H1 (cell line): ENCODE results near the gene MTIF2. TPM values are rescaled to one million over a fixed set of nuclear protein-coding genes. Genes with fewer than 3 reads are reported as not detected.

Experiments
- CTCF ChIA-PET: fragments of 300-600 bp; sonication (Branson Sonifier 250); formaldehyde crosslinking; loops from one replicate; lab custom pipeline; 2021; ENCODE audit not compliant: partially characterized antibody; lab: Charles Lee
- POLR2A ChIA-PET: fragments of 300-600 bp; sonication (Branson Sonifier 250); formaldehyde crosslinking; loops from one replicate; lab custom pipeline; 2021; ENCODE audit warnings: inconsistent platforms; ENCODE audit not compliant: partially characterized antibody; lab: Charles Lee
- DNase-seq, 2 experiments: peaks; one replicate each; pipeline versions ENCODE4 v3.0.0 to v3.0.0-alpha.2; 2010 to 2022; ENCODE audit warnings: low spot score in 2 of 2, low read depth in 1 of 2, mixed read lengths in 1 of 2
- FAIRE-seq: peaks from 2 replicates; lab custom pipeline; 2011; peaks lifted over from hg19 to GRCh38; lab: Jason Lieb, UNC
- H2AFZ ChIP-seq: 2 replicates; pipeline ENCODE4 v1.8.1; 2012; ENCODE audit warnings: low read length, inconsistent platforms
- H2AK5ac ChIP-seq: 2 replicates; pipeline ENCODE4 v1.6.1; 2013; ENCODE audit warnings: low read depth, low read length
- H2BK120ac ChIP-seq: replicated peaks from 2 replicates; pipeline ENCODE3; 2013; ENCODE audit warnings: low read depth, low read length, inconsistent platforms
- H2BK12ac ChIP-seq: 2 replicates; pipeline ENCODE4 v1.6.1; 2013; ENCODE audit warnings: low read depth, low read length
- H2BK15ac ChIP-seq: 2 replicates; pipeline ENCODE4 v1.6.1; 2013; ENCODE audit warnings: low read length
- H2BK20ac ChIP-seq: 2 replicates; pipeline ENCODE4 v1.6.1; 2013; ENCODE audit warnings: low read length
- H2BK5ac ChIP-seq: 2 replicates; pipeline ENCODE4 v1.6.1; 2013; ENCODE audit warnings: low read depth, low read length
- H3K14ac ChIP-seq: 2 replicates; pipeline ENCODE4 v1.6.1; 2013; ENCODE audit warnings: inconsistent platforms; ENCODE audit not compliant: insufficient read length
- H3K18ac ChIP-seq: 2 replicates; pipeline ENCODE4 v1.6.1; 2013; ENCODE audit warnings: low read length; ENCODE audit errors: extremely low read depth
- H3K23ac ChIP-seq: 2 replicates; pipeline ENCODE4 v1.6.1; 2013; ENCODE audit warnings: inconsistent platforms; ENCODE audit not compliant: insufficient read length
- H3K23me2 ChIP-seq: 2 replicates; pipeline ENCODE4 v1.6.1; 2013; ENCODE audit warnings: low read depth, low read length
- H3K27ac ChIP-seq: 2 replicates; pipeline ENCODE4 v1.6.1; 2011; ENCODE audit warnings: low read depth, low read length, inconsistent platforms
- H3K27me3 ChIP-seq, 4 experiments: replicated peaks in 1 of 4; 1 replicate in 1 of 4; 2 replicates in 3 of 4; pipeline versions ENCODE4 v1.6.1 to v1.8.1; 2011 to 2013; ENCODE audit warnings: low read length in 3 of 4, mild to moderate bottlenecking in 3 of 4, inconsistent platforms in 2 of 4, mixed read lengths in 2 of 4, moderate library complexity in 1 of 4; ENCODE audit not compliant: control insufficient read depth in 3 of 4, insufficient read depth in 3 of 4; ENCODE audit errors: extremely low read depth in 1 of 4
- H3K36me3 ChIP-seq, 4 experiments: 2 replicates each; pipeline versions ENCODE4 v1.6.1 to v1.8.1; 2011 to 2013; ENCODE audit warnings: mild to moderate bottlenecking in 4 of 4, low read length in 3 of 4, moderate library complexity in 2 of 4, control low read depth in 1 of 4, inconsistent platforms in 1 of 4; ENCODE audit not compliant: insufficient read depth in 4 of 4, control insufficient read depth in 2 of 4
- H3K4ac ChIP-seq: replicated peaks from 2 replicates; pipeline ENCODE3; 2013; ENCODE audit warnings: low read length, low read depth, mixed read lengths, inconsistent platforms; ENCODE audit not compliant: insufficient read length
- H3K4me1 ChIP-seq, 4 experiments: replicated peaks in 1 of 4; 1 replicate in 1 of 4; 2 replicates in 3 of 4; pipeline versions ENCODE4 v1.6.1 to v1.8.1; 2011 to 2013; ENCODE audit warnings: low read length in 3 of 4, inconsistent platforms in 2 of 4, mixed read lengths in 1 of 4; ENCODE audit not compliant: insufficient read depth in 4 of 4, control insufficient read depth in 3 of 4
- H3K4me2 ChIP-seq, 2 experiments: 2 replicates each; pipeline versions ENCODE4 v1.6.1 to v1.8.1; 2011 to 2013; ENCODE audit warnings: low read depth in 2 of 2, low read length in 2 of 2, control low read depth in 1 of 2, inconsistent platforms in 1 of 2, mild to moderate bottlenecking in 1 of 2; ENCODE audit not compliant: insufficient read depth in 1 of 2
- H3K4me3 ChIP-seq, 4 experiments: fragments of 200-600, 300-600 bp in 1 of 4; sonication (generic), shearing (Covaris generic), sonication (Bioruptor Twin) in 1 of 4; 2 replicates each; pipeline versions ENCODE4 v1.5.1 to v1.8.1; 2011 to 2016; ENCODE audit warnings: low read length in 4 of 4, low read depth in 3 of 4, control low read depth in 2 of 4, inconsistent platforms in 2 of 4, mild to moderate bottlenecking in 2 of 4, mixed read lengths in 1 of 4, moderate library complexity in 1 of 4; ENCODE audit not compliant: insufficient read depth in 2 of 4; ENCODE audit errors: extremely low read depth in 1 of 4
- H3K56ac ChIP-seq: replicated peaks from 2 replicates; pipeline ENCODE3; 2013; ENCODE audit warnings: low read depth, mild to moderate bottlenecking, mixed read lengths, low read length, inconsistent platforms; ENCODE audit not compliant: insufficient read length
- H3K79me1 ChIP-seq: 2 replicates; pipeline ENCODE4 v1.6.1; 2013; ENCODE audit warnings: low read depth, low read length, control low read depth
- H3K79me2 ChIP-seq, 2 experiments: 2 replicates each; pipeline versions ENCODE4 v1.6.1 to v1.8.1; 2012 to 2013; ENCODE audit warnings: low read length in 2 of 2, mild to moderate bottlenecking in 2 of 2, inconsistent platforms in 1 of 2; ENCODE audit not compliant: insufficient read depth in 2 of 2, control insufficient read depth in 1 of 2
- H3K9ac ChIP-seq, 4 experiments: replicated peaks in 1 of 4; 1 replicate in 1 of 4; 2 replicates in 3 of 4; pipeline versions ENCODE4 v1.6.1 to v1.8.1; 2011 to 2013; ENCODE audit warnings: low read depth in 3 of 4, low read length in 3 of 4, control low read depth in 2 of 4, mild to moderate bottlenecking in 2 of 4, moderate library complexity in 2 of 4, inconsistent platforms in 1 of 4; ENCODE audit errors: extremely low read depth in 1 of 4
- H3K9me3 ChIP-seq, 2 experiments: 2 replicates each; pipeline versions ENCODE4 v1.6.1 to v1.8.1; 2012 to 2013; ENCODE audit warnings: mild to moderate bottlenecking in 2 of 2, moderate library complexity in 2 of 2, control low read depth in 1 of 2, inconsistent platforms in 1 of 2, low read depth in 1 of 2, low read length in 1 of 2, mixed read lengths in 1 of 2; ENCODE audit not compliant: insufficient read depth in 2 of 2
- H4K20me1 ChIP-seq, 2 experiments: replicated peaks in 1 of 2; 2 replicates each; pipeline versions ENCODE3 to v1.8.1; 2011 to 2013; ENCODE audit warnings: inconsistent platforms in 2 of 2, low read length in 2 of 2, mild to moderate bottlenecking in 1 of 2; ENCODE audit not compliant: insufficient read depth in 2 of 2, control insufficient read depth in 1 of 2
- H4K5ac ChIP-seq: 2 replicates; pipeline ENCODE4 v1.6.1; 2013; ENCODE audit warnings: low read length, low read depth, mixed read lengths, inconsistent platforms; ENCODE audit not compliant: insufficient read length
- H4K8ac ChIP-seq: 2 replicates; pipeline ENCODE4 v1.8.0; 2013; ENCODE audit warnings: mild to moderate bottlenecking, moderate library complexity, low read length, inconsistent platforms; ENCODE audit not compliant: insufficient read depth; ENCODE audit errors: extremely low read depth
- H4K91ac ChIP-seq: replicated peaks from 2 replicates; pipeline ENCODE3; 2013; ENCODE audit warnings: low read length, mixed read lengths, inconsistent platforms; ENCODE audit not compliant: insufficient read length
- ATF2 ChIP-seq: IDR thresholded peaks from 2 replicates; pipeline ENCODE4 v1.6.1; 2012; ENCODE audit warnings: low read length, inconsistent platforms
- CBX8 ChIP-seq: fragments of 300-800, 300-1000 bp; sonication (generic); IDR thresholded peaks from 2 replicates; pipeline ENCODE4 v1.7.1; 2016; ENCODE audit warnings: low read depth, low read length, borderline replicate concordance
- HDAC6 ChIP-seq: IDR thresholded peaks from one replicate; pipeline ENCODE4 v1.7.1; 2012; ENCODE audit warnings: low read depth, mild to moderate bottlenecking, inconsistent platforms, low read length, moderate library complexity
- SP1 ChIP-seq: IDR thresholded peaks from 2 replicates; pipeline ENCODE4 v1.6.1; 2011; ENCODE audit warnings: low read depth, low read length
- polyA plus RNA-seq, 7 experiments: library from polyadenylated mRNA; depleted of rRNA in 3 of 7; stranded (reverse) in 5 of 7; unstranded in 2 of 7; fragments of >200 nt in 5 of 7; fragments of 200-250 nt in 2 of 7; gene quantifications; 1 replicate in 5 of 7; 2 replicates in 1 of 7; 4 replicates in 1 of 7; pipeline versions ENCODE4 v1.2.1 to v1.2.3, GENCODE V29; 2011 to 2013; ENCODE audit warnings: missing spikeins in 2 of 7, mixed read lengths in 2 of 7
- total RNA-seq: library from RNA; stranded (reverse); fragmentation: NEBNext Ultra II Directional; extraction: Animal tissue kit (Norgen Biotek cat#: 25700); gene quantifications from 2 replicates; pipeline ENCODE4 v1.2.1, GENCODE V29; 2021

The MTIF2 gene
- total and polyA plus RNA-seq, 2 of the 8 experiments (the other 6 are each of a cell fraction or from before 2014, with no cell fraction given), result 11.0 to 36.0 TPM

GRCh38 chr2:55296393-55296792 is 27.4 kb upstream of the MTIF2 start:
- H4K20me1 ChIP-seq, result no peaks in the 10 kb centered on the region
- H3K79me1 ChIP-seq, result no peaks in the 10 kb centered on the region
- no peak overlapping the region for H2AFZ ChIP-seq
- H3K9me3 ChIP-seq, result no peaks in the 10 kb centered on the region
- no peak overlapping the region for H3K27ac ChIP-seq
- H3K27me3 ChIP-seq, result no peaks in the 10 kb centered on the region
- POLR2A ChIA-PET, result no interaction called here
- CTCF ChIA-PET, result interaction anchor here (1.8 kb wide), 1 partner anchor 11 kb away, joined by 4 read pairs; no protein-coding TSS in a partner anchor
- no peak overlapping the region for H4K5ac ChIP-seq
- H3K36me3 ChIP-seq, result peaks cover 0 to 51% (median 23%) of the 10 kb centered on the region in 4 experiments; a peak in 6 of 8 replicates
- no peak overlapping the region for H3K4ac ChIP-seq
- no peak overlapping the region for H2BK20ac ChIP-seq
- no peaks in the 10 kb centered on the region for H3K79me2 ChIP-seq
- H3K9ac ChIP-seq, result no peak overlapping the region
- no peak overlapping the region for H3K23ac ChIP-seq
- no peak overlapping the region for H2BK120ac ChIP-seq
- H2AK5ac ChIP-seq, result no peak overlapping the region
- H3K18ac ChIP-seq, result no peak overlapping the region
- H2BK12ac ChIP-seq, result no peak overlapping the region
- H4K8ac ChIP-seq, result no peak overlapping the region
- no peak for DNase-seq
- H3K56ac ChIP-seq, result no peak overlapping the region
- TF ChIP-seq SP1 (no peak), HDAC6 (no peak), CBX8 (no peak), ATF2 (no peak)
- no peaks in the 10 kb centered on the region for H3K4me1 ChIP-seq
- no peak overlapping the region for H2BK5ac ChIP-seq
- no peak overlapping the region for H3K14ac ChIP-seq
- FAIRE-seq, result no peak
- H3K23me2 ChIP-seq, result no peaks in the 10 kb centered on the region
- H3K4me2 ChIP-seq, result no peak overlapping the region
- no peak overlapping the region for H4K91ac ChIP-seq
- H3K4me3 ChIP-seq, result no peak overlapping the region
- no peak overlapping the region for H2BK15ac ChIP-seq
